Right renal pelvis (tissue), 4 donors: ENCODE measurements around the gene MGLL. TPM values are rescaled to one million over a fixed set of nuclear protein-coding genes. Genes with fewer than 3 reads are reported as not detected.

Experiments
- DNase-seq, 4 donors: peaks; one replicate each; pipeline ENCODE4 v3.0.0-alpha.2; 2013; ENCODE audit warnings: low read depth in 4 of 4, low spot score in 3 of 4, missing footprints in 1 of 4
- polyA plus RNA-seq, 4 donors: library from polyadenylated mRNA; unstranded; fragments of 120-200 nt; gene quantifications; one replicate each; pipeline ENCODE4 v1.2.1, GENCODE V29; 2013; ENCODE audit not compliant: insufficient read length in 4 of 4

Gene MGLL
- polyA plus RNA-seq, 4 donors, result 25.4 to 29.3 (median 27.0) TPM

- DNase-seq, result no peak
Observed at GRCh38 chr3:127645371-127646015, 176.8 kb downstream of the MGLL start.

DNA sequence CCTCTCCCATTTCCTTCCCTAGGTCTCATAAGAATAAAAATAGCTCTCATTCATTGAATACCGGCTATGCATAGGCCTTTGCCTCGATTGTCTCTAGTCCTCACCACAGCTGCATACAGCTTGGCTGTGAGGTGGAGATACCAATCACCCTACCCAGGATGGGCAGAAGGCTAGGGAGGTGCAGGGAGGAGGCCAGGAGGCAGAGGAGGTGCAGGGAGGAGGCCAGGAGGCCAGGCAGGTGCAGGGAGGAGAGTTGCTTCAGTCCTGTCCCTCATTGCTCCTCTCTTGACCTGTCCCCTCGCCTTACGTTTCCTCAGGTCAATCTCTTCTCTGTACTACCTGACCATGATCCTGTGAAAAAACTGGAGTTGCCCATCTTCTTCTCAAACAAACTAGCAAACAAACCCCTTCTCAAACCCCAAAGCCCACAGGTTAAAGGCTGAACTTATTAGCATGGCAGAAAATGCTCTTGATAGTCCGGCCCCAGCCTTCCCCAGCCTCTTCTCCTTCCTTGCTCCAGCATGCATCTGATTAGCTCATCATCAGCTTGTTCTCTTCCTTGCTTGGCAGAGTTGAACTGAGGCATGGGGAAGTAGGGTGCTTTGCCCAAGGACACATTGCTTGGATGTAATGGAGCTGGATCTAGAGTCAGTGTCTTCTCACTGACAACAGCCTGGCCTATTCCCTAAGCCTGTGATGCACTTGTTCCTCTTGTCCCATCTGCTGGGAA is 177.5 kb downstream of the MGLL start:
- DNase-seq, result no peak

DNA sequence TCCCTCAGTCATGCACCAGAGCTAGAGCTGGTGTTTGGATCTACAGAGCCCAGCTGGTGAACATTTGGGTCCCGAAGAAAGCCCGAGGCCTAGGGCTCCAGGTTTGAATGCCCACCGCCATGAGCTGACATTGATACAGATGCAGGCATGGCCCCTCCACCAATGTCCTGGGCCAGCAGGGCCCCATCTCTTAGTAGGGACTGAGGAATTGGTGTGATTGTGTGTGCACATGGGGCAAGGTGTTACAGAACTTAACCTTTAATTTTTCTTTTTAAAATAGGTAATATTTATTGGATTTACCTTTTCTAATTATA is 182.3 kb downstream of the MGLL start:
- DNase-seq, result no peak

DNA sequence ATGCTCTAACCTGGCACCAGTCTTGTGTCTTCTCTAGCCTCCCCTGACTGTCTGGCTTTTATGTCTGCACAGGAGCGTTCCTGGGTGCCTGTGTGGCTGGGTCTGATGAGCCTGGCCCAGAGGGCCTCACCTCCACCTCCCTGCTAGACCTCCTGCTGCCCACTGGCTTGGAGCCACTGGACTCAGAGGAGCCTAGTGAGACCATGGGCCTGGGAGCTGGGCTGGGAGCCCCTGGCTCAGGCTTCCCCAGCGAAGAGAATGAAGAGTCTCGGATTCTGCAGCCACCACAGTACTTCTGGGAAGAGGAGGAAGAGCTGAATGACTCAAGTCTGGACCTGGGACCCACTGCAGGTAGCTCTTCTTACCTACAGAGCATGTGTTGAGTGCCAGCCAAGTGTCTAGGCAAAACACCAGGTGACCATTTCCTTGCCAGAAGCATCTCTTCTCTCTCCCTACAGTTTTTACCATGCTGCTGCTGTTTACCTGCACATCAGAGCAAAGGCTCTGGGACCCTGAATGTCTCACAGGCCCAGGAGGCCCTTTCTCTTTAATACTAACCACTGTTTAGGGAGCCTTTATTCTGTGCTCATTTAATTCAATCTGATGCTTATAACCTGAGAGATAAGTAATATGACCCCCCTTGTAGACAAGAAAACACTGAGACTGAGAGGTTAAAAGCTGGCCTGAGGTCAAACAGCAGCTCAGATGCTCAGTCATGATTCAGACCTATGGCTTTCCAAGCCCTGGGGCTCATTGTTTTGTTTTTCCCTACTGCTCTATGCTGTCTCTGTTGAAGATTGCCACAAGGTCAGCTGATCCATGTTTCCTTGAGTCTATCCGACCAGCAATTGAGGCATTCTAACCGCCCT is 182.9 kb downstream of the MGLL start:
- DNase-seq, result no peak

Other genes with a start within 250 kb of the MGLL start
- 10 to 100 TPM; 32.3 to 44.4 (median 37.9) TPM for gene TPRA1, start 231.8 kb downstream of the MGLL start, polyA plus RNA-seq
- gene MCM2, start 224.1 kb downstream of the MGLL start, polyA plus RNA-seq, result 10 to 100 TPM; 50.9 to 64.5 (median 59.7) TPM
- 10 to 100 TPM; 44.5 to 62.0 (median 49.1) TPM for gene PODXL2, start 193.3 kb downstream of the MGLL start, polyA plus RNA-seq
- 10 to 100 TPM; 17.9 to 25.5 (median 19.8) TPM for gene ABTB1, start 149.6 kb downstream of the MGLL start, polyA plus RNA-seq
- 1 to 10 TPM; 1.1 to 1.6 (median 1.2) TPM for gene KBTBD12, start 92.7 kb upstream of the MGLL start, polyA plus RNA-seq
- gene SEC61A1, start 229.9 kb upstream of the MGLL start, polyA plus RNA-seq, result 100 to 1,000 TPM; 160 to 177 (median 168) TPM